Endothelial cell (in vitro differentiated cells): ENCODE results near the gene RNF41. TPM values are rescaled to one million over a fixed set of nuclear protein-coding genes. Genes with fewer than 3 reads are reported as not detected.

ENCODE experiments used
- DNase-seq: peaks from one replicate; pipeline ENCODE4 v3.0.0; 2021; ENCODE audit warnings: low spot score
- H3K27ac Mint-ChIP-seq: one replicate; pipeline ENCODE4 v1.8.0; 2021; ENCODE audit warnings: mixed read lengths, inconsistent platforms; ENCODE audit not compliant: unreplicated experiment
- H3K27me3 Mint-ChIP-seq: one replicate; pipeline ENCODE4 v1.8.0; 2021; ENCODE audit warnings: mild to moderate bottlenecking, moderate library complexity, mixed read lengths, inconsistent platforms; ENCODE audit not compliant: unreplicated experiment
- H3K36me3 Mint-ChIP-seq: one replicate; pipeline ENCODE4 v1.8.0; 2021; ENCODE audit warnings: mild to moderate bottlenecking, low read depth, mixed read lengths, inconsistent platforms; ENCODE audit not compliant: unreplicated experiment
- H3K4me1 Mint-ChIP-seq: one replicate; pipeline ENCODE4 v1.8.0; 2021; ENCODE audit warnings: mild to moderate bottlenecking, mixed read lengths, inconsistent platforms; ENCODE audit not compliant: unreplicated experiment
- H3K4me3 Mint-ChIP-seq: one replicate; pipeline ENCODE4 v1.8.0; 2021; ENCODE audit warnings: mild to moderate bottlenecking, mixed read lengths, inconsistent platforms; ENCODE audit not compliant: unreplicated experiment
- H3K9me3 Mint-ChIP-seq: one replicate; pipeline ENCODE4 v1.8.0; 2021; ENCODE audit warnings: mixed read lengths, inconsistent platforms; ENCODE audit not compliant: unreplicated experiment
- CTCF ChIP-seq: fragments of 200-600 bp; sonication (generic); IDR thresholded peaks from one replicate; pipeline ENCODE4 v1.5.0; 2021; ENCODE audit warnings: antibody characterized with exemption; ENCODE audit not compliant: unreplicated experiment
- total RNA-seq: library from RNA; stranded (reverse); fragmentation: NEBNext Ultra II Directional; extraction: Animal tissue kit (Norgen Biotek cat#: 25700); gene quantifications from one replicate; pipeline ENCODE4 v1.2.1, GENCODE V29; 2021; ENCODE audit not compliant: unreplicated experiment

RNF41 gene
- total RNA-seq, 1 donor from 2014 or later: 55.5 TPM

GRCh38 chr12:56162468-56163290, 59.0 kb downstream of the RNF41 start:
- DNase-seq: no peak
- H3K36me3 Mint-ChIP-seq: peaks cover 69% of the 10 kb centered on the region

DNA sequence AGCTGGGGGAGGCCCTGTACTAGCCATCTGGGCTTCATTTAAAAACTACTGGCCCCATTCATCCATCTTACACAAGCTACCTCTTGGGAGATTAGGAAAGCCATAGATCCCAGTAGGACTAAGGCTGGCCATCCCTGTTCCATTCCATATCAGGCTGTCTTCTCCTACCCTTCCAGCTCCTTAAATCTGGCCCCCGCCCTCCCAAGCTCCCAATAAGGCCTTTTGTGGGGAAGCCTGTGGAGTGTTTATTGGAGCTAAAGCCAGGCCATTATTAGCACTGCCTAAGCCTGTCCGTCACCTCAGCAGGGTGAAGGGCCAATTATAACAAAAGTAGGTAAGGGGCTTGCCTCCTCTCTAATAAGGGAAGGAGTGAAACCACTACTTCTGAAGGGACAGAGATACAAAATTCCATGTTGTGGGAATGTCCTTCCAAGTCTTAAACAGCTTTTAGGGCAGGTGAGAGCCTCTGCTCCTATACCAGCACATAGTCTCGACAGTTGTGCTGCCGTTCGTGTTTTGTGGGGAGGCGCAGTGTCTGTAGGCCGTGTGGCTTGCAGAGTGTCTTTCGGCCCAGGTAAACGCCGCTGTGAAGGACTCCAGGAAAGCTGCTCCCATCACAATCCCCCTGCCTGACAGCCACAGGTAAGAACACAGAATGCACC, 59.9 kb downstream of the RNF41 start:
- no peak for TF ChIP-seq CTCF
- H3K27ac Mint-ChIP-seq: peak overlapping the region; percentile 93
- no peaks in the 10 kb centered on the region for H3K9me3 Mint-ChIP-seq
- H3K4me3 Mint-ChIP-seq: peak overlapping the region; percentile 100
- peaks cover 40% of the 10 kb centered on the region for H3K4me1 Mint-ChIP-seq
- H3K27me3 Mint-ChIP-seq: peaks cover 62% of the 10 kb centered on the region
- DNase-seq: no peak
- H3K36me3 Mint-ChIP-seq: peaks cover 64% of the 10 kb centered on the region

More at GRCh38 chr12:56162468-56163290, 59.0 kb downstream of the RNF41 start:
- Mint-ChIP-seq H3K9me3 (no peaks in the 10 kb centered on the region), H3K27me3 (peaks cover 55% of the 10 kb centered on the region), H3K4me3 (peak overlapping the region; percentile 100), H3K4me1 (peaks cover 37% of the 10 kb centered on the region), H3K27ac (peak overlapping the region; percentile 71)
- no peak for TF ChIP-seq CTCF

DNA sequence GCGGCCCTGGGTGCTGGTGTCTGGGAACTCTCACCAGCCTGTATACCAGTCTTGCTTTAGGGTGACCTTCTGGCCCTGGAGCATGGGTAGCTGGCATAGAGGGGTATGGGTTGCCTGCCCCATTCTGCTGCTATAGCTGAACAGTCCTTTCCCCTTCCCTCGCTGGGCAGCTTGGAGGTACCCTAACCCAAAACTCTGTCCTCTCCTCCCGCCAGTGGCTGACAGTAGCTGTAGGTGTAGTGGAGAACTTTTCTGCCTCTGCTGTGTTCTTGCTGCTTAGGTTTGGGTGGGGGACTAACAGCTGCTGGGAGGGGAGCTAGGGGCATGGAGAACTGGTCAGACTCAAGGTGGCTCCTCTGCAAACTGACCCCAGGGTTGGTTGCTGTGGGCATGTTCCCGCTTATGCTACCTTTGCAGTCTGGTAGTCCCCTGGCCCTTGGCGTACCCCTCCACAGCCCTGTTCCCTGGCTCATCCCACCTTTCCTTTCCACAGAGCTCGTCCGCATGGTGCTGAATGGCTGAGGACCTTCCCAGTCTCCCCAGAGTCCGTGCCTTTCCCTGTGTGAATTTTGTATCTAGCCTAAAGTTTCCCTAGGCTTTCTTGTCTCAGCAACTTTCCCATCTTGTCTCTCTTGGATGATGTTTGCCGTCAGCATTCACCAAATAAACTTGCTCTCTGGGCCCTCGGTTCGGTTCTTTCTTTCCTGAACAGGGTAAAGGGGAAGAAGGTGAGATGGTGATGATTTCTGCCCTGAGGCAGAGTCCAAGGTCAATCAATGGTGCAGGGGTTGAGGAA, 60.6 kb downstream of the RNF41 start:
- H3K36me3 Mint-ChIP-seq: peaks cover 64% of the 10 kb centered on the region
- TF ChIP-seq CTCF: no peak
- H3K9me3 Mint-ChIP-seq: no peaks in the 10 kb centered on the region
- H3K27me3 Mint-ChIP-seq: peaks cover 61% of the 10 kb centered on the region
- DNase-seq: no peak
- H3K4me3 Mint-ChIP-seq: peak overlapping the region; percentile 100
- peaks cover 40% of the 10 kb centered on the region for H3K4me1 Mint-ChIP-seq
- H3K27ac Mint-ChIP-seq: peak overlapping the region; percentile 100

GRCh38 chr12:56160193-56160763, 61.4 kb downstream of the RNF41 start:
- Mint-ChIP-seq H3K36me3 (peaks cover 64% of the 10 kb centered on the region), H3K4me3 (peak overlapping the region; percentile 100), H3K27me3 (peaks cover 60% of the 10 kb centered on the region), H3K9me3 (no peaks in the 10 kb centered on the region), H3K4me1 (peaks cover 41% of the 10 kb centered on the region), H3K27ac (peak overlapping the region; percentile 100)
- no peak for TF ChIP-seq CTCF
- DNase-seq: peak; percentile 37
